ENCODE results near the gene COBLL1. TPM values are rescaled to one million over a fixed set of nuclear protein-coding genes. Genes with fewer than 3 reads are reported as not detected.
A peak's percentile ranks its signal among the peaks of the same experiment; 100 is the strongest.
"Not testable (repeated sequence)": the region's sequence is repeated elsewhere in the genome, so short reads cannot be mapped to it uniquely, and the experiment has no call there.

Gene COBLL1
- total and polyA plus RNA-seq, 2 experiments from 2014 or later, result 87.3 to 146 TPM

DNA sequence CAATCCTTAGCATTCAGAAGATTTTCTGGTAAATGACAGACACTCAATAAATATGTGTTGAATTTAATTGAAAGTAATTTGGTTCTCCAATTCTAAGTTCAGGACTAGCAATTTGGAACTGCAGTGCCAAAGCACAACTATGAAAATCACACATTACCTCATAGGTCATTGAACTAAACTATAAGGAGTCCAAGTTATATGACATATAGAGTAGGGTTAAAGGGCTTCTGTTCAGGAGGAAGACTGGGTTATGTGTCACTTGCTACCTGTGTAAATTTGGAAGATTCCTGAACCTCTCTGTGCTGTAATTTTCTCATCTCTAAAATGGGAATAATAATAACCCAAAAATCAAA lies 27.8 kb upstream of the COBLL1 start:
- Histone ChIP-seq H3K27ac (no peak overlapping the region), H2AFZ (no peak overlapping the region), H3K4me1 (ENCODE audit: insufficient read depth) (no peaks in the 10 kb centered on the region), H3K4me2 (no peak overlapping the region), H4K20me1 (ENCODE audit: insufficient read depth, poor library complexity, severe bottlenecking) (no peaks in the 10 kb centered on the region), H3K27me3 (no peaks in the 10 kb centered on the region), H3K9me3 (ENCODE audit: low read depth) (no peaks in the 10 kb centered on the region), H3K36me3 (replicated peaks; ENCODE audit: insufficient read depth, low read depth) (no peaks in the 10 kb centered on the region), H3K9me2 (replicated peaks; ENCODE audit: insufficient read depth) (no peaks in the 10 kb centered on the region), H3K79me2 (no peaks in the 10 kb centered on the region), H3K4me3 (no peak overlapping the region)
- TF ChIP-seq EZH2phosphoT487 (IDR thresholded peaks at IDR 0.05; ENCODE audit: low read depth, severe bottlenecking, unreplicated experiment), result no peak
- TF ChIP-seq EZH2 (IDR thresholded peaks at IDR 0.05; ENCODE audit: borderline replicate concordance), result no peak
- TF ChIP-seq, protein P1, sequence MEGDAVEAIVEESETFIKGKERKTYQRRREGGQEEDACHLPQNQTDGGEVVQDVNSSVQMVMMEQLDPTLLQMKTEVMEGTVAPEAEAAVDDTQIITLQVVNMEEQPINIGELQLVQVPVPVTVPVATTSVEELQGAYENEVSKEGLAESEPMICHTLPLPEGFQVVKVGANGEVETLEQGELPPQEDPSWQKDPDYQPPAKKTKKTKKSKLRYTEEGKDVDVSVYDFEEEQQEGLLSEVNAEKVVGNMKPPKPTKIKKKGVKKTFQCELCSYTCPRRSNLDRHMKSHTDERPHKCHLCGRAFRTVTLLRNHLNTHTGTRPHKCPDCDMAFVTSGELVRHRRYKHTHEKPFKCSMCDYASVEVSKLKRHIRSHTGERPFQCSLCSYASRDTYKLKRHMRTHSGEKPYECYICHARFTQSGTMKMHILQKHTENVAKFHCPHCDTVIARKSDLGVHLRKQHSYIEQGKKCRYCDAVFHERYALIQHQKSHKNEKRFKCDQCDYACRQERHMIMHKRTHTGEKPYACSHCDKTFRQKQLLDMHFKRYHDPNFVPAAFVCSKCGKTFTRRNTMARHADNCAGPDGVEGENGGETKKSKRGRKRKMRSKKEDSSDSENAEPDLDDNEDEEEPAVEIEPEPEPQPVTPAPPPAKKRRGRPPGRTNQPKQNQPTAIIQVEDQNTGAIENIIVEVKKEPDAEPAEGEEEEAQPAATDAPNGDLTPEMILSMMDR (IDR thresholded peaks at IDR 0.05; ENCODE audit: poor library complexity), result no peak
- DNase-seq (ENCODE audit: low spot score), result no peak

GRCh38 chr2:164868563-164869419 lies 27.2 kb upstream of the COBLL1 start:
- H3K4me2 ChIP-seq, result peak overlapping the region; percentile 15
- no peaks in the 10 kb centered on the region for H3K27me3 ChIP-seq
- no peak overlapping the region for H3K4me3 ChIP-seq
- TF ChIP-seq, protein P1 (IDR thresholded peaks at IDR 0.05; ENCODE audit: poor library complexity), result no peak
- TF ChIP-seq EZH2phosphoT487 (IDR thresholded peaks at IDR 0.05; ENCODE audit: low read depth, severe bottlenecking, unreplicated experiment), result no peak
- no peak for TF ChIP-seq EZH2 (IDR thresholded peaks at IDR 0.05; ENCODE audit: borderline replicate concordance)
- no peaks in the 10 kb centered on the region for H3K9me2 ChIP-seq (replicated peaks; ENCODE audit: insufficient read depth)
- H3K79me2 ChIP-seq, result no peaks in the 10 kb centered on the region
- H3K27ac ChIP-seq, result no peak overlapping the region
- no peaks in the 10 kb centered on the region for H3K9me3 ChIP-seq (ENCODE audit: low read depth)
- no peak overlapping the region for H2AFZ ChIP-seq
- peak; percentile 14 for DNase-seq (ENCODE audit: low spot score)
- H3K4me1 ChIP-seq (ENCODE audit: insufficient read depth), result no peaks in the 10 kb centered on the region
- 78% methylated on average over 5 of the region's 5 CpGs for WGBS (ENCODE audit: low lambda C conversion rate, missing lambda C conversion rate)
- H3K36me3 ChIP-seq (replicated peaks; ENCODE audit: insufficient read depth, low read depth), result no peaks in the 10 kb centered on the region
- no peaks in the 10 kb centered on the region for H4K20me1 ChIP-seq (ENCODE audit: insufficient read depth, poor library complexity, severe bottlenecking)

DNA sequence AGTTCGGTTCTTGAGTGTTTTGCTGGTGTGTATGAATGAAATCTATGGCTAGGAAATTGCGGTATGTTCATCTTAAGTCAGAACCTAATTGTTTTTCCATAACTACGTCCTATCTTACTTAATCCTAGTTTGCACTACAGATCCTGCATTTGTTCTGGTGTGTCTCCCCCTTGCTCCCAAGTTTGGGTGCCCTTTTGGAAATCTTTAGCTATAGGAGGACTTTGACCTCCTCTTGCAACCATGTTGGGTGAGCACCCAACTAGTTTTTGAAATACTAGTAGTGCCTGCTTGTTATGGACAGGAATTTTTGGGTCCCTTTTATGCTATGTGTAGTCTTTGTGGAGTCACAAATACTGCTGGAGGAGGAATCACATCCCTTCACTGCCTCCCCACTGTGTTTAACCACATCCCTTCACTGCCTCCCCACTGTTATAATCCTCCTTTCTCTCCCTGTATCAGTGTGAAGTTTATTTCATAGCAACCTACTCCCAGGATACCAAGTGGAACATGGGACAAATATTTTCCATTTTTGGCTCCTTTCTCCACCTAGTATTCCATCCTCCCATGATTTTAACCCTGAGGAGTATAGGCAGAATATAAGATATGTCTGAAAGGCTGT lies 26.3 kb upstream of the COBLL1 start:
- H3K27ac ChIP-seq, result no peak overlapping the region
- no peak overlapping the region for H3K4me2 ChIP-seq
- H3K4me1 ChIP-seq (ENCODE audit: insufficient read depth), result no peaks in the 10 kb centered on the region
- no peak for DNase-seq (ENCODE audit: low spot score)
- 65% methylated on average over 3 of the region's 3 CpGs for WGBS (ENCODE audit: low lambda C conversion rate, missing lambda C conversion rate)
- TF ChIP-seq EZH2 (IDR thresholded peaks at IDR 0.05; ENCODE audit: borderline replicate concordance) (no peak), EZH2phosphoT487 (IDR thresholded peaks at IDR 0.05; ENCODE audit: low read depth, severe bottlenecking, unreplicated experiment) (no peak)
- TF ChIP-seq, protein P1 (IDR thresholded peaks at IDR 0.05; ENCODE audit: poor library complexity), result no peak
- H4K20me1 ChIP-seq (ENCODE audit: insufficient read depth, poor library complexity, severe bottlenecking), result no peaks in the 10 kb centered on the region
- H3K27me3 ChIP-seq, result no peaks in the 10 kb centered on the region
- H2AFZ ChIP-seq, result no peak overlapping the region
- H3K36me3 ChIP-seq (replicated peaks; ENCODE audit: insufficient read depth, low read depth), result no peaks in the 10 kb centered on the region
- no peaks in the 10 kb centered on the region for H3K79me2 ChIP-seq
- no peaks in the 10 kb centered on the region for H3K9me3 ChIP-seq (ENCODE audit: low read depth)
- no peaks in the 10 kb centered on the region for H3K9me2 ChIP-seq (replicated peaks; ENCODE audit: insufficient read depth)
- no peak overlapping the region for H3K4me3 ChIP-seq

GRCh38 chr2:164866381-164866780 lies 24.8 kb upstream of the COBLL1 start:
- not testable (repeated sequence) for H2AFZ ChIP-seq; H3K27ac ChIP-seq; H3K9me2 ChIP-seq (replicated peaks; ENCODE audit: insufficient read depth); DNase-seq (ENCODE audit: low spot score); H3K27me3 ChIP-seq; H3K4me1 ChIP-seq (ENCODE audit: insufficient read depth); H3K4me2 ChIP-seq; H3K4me3 ChIP-seq; H4K20me1 ChIP-seq (ENCODE audit: insufficient read depth, poor library complexity, severe bottlenecking); H3K9me3 ChIP-seq (ENCODE audit: low read depth); H3K36me3 ChIP-seq (replicated peaks; ENCODE audit: insufficient read depth, low read depth); H3K79me2 ChIP-seq
- WGBS (ENCODE audit: low lambda C conversion rate, missing lambda C conversion rate), result 93% methylated on average over 1 of the region's 1 CpG

Measured in hepatocyte (in vitro differentiated cells).